Measurements from ENCODE around the gene NIPAL1.

The NIPAL1 gene

GRCh38 chr4:48016141-48017107 is at the start of gene NIPAL1, which contains the start of gene CNGA1:
Gene NIPAL1, plus strand, starts transcription at chr4:48016772. Its CDS starts 68 bp downstream, at chr4:48016840.
Gene CNGA1, minus strand, starts transcription at chr4:48016681. Its CDS starts 63,992 bp downstream, at chr4:47952689.
- H3K79me2 ChIP-seq (ENCODE audit: control insufficient read depth, low read length) = no peaks in the 10 kb centered on the region
- H3K9me3 ChIP-seq (ENCODE audit: control insufficient read depth, insufficient read depth, low read length) = no peaks in the 10 kb centered on the region
- H3K4me3 ChIP-seq (ENCODE audit: low read length) = peak within 1 kb of the TSS; percentile 92
- H3K4me1 ChIP-seq (ENCODE audit: control insufficient read depth, low read length) = peaks cover 30% of the 10 kb centered on the region
- H3K4me2 ChIP-seq (ENCODE audit: low read length) = peak within 1 kb of the TSS; percentile 78
- peaks cover 13% of the 10 kb centered on the region for H3K27me3 ChIP-seq (ENCODE audit: control insufficient read depth, low read length)
- H4K20me1 ChIP-seq (ENCODE audit: control insufficient read depth, insufficient read depth, low read depth, low read length) = no peaks in the 10 kb centered on the region
- H3K27ac ChIP-seq (ENCODE audit: low read depth, low read length) = no peak within 1 kb of the TSS
- no peaks in the 10 kb centered on the region for H3K9me2 ChIP-seq (replicated peaks; ENCODE audit: control insufficient read depth, low read length)
- H3K36me3 ChIP-seq (ENCODE audit: control insufficient read depth, low read length) = no peaks in the 10 kb centered on the region
- no peak for TF ChIP-seq EZH2phosphoT487 (IDR thresholded peaks at IDR 0.05; ENCODE audit: borderline replicate concordance, low read length)
- TF ChIP-seq CTCF (IDR thresholded peaks at IDR 0.05; ENCODE audit: low read depth, low read length, poor library complexity, severe bottlenecking) = peak; percentile 79
- H3F3A ChIP-seq (ENCODE audit: control insufficient read depth, insufficient read depth) = no peaks in the 10 kb centered on the region

GRCh38 chr4:47968847-47969246 is 47.7 kb upstream of the NIPAL1 start:
- H3K36me3 ChIP-seq (ENCODE audit: control insufficient read depth, low read length) = no peaks in the 10 kb centered on the region
- no peaks in the 10 kb centered on the region for H3K9me3 ChIP-seq (ENCODE audit: control insufficient read depth, insufficient read depth, low read length)
- H3F3A ChIP-seq (ENCODE audit: control insufficient read depth, insufficient read depth) = no peaks in the 10 kb centered on the region
- H4K20me1 ChIP-seq (ENCODE audit: control insufficient read depth, insufficient read depth, low read depth, low read length) = no peaks in the 10 kb centered on the region
- H3K27ac ChIP-seq (ENCODE audit: low read depth, low read length) = no peak overlapping the region
- no peaks in the 10 kb centered on the region for H3K9me2 ChIP-seq (replicated peaks; ENCODE audit: control insufficient read depth, low read length)
- H3K27me3 ChIP-seq (ENCODE audit: control insufficient read depth, low read length) = no peaks in the 10 kb centered on the region
- no peak overlapping the region for H3K4me3 ChIP-seq (ENCODE audit: low read length)
- TF ChIP-seq EZH2phosphoT487 (IDR thresholded peaks at IDR 0.05; ENCODE audit: borderline replicate concordance, low read length) (no peak), CTCF (IDR thresholded peaks at IDR 0.05; ENCODE audit: low read depth, low read length, poor library complexity, severe bottlenecking) (no peak)
- H3K79me2 ChIP-seq (ENCODE audit: control insufficient read depth, low read length) = no peaks in the 10 kb centered on the region
- no peak overlapping the region for H3K4me2 ChIP-seq (ENCODE audit: low read length)
- peaks cover 9% of the 10 kb centered on the region for H3K4me1 ChIP-seq (ENCODE audit: control insufficient read depth, low read length)

- TF ChIP-seq CTCF (IDR thresholded peaks at IDR 0.05; ENCODE audit: low read depth, low read length, poor library complexity, severe bottlenecking) (no peak), EZH2phosphoT487 (IDR thresholded peaks at IDR 0.05; ENCODE audit: borderline replicate concordance, low read length) (no peak)
- H3K9me2 ChIP-seq (replicated peaks; ENCODE audit: control insufficient read depth, low read length) = no peaks in the 10 kb centered on the region
- H3K36me3 ChIP-seq (ENCODE audit: control insufficient read depth, low read length) = no peaks in the 10 kb centered on the region
- H3K27ac ChIP-seq (ENCODE audit: low read depth, low read length) = no peak overlapping the region
- no peaks in the 10 kb centered on the region for H3F3A ChIP-seq (ENCODE audit: control insufficient read depth, insufficient read depth)
- H3K79me2 ChIP-seq (ENCODE audit: control insufficient read depth, low read length) = no peaks in the 10 kb centered on the region
- no peaks in the 10 kb centered on the region for H4K20me1 ChIP-seq (ENCODE audit: control insufficient read depth, insufficient read depth, low read depth, low read length)
- H3K9me3 ChIP-seq (ENCODE audit: control insufficient read depth, insufficient read depth, low read length) = no peaks in the 10 kb centered on the region
- H3K4me3 ChIP-seq (ENCODE audit: low read length) = no peak overlapping the region
- H3K27me3 ChIP-seq (ENCODE audit: control insufficient read depth, low read length) = no peaks in the 10 kb centered on the region
- H3K4me1 ChIP-seq (ENCODE audit: control insufficient read depth, low read length) = peaks cover 9% of the 10 kb centered on the region
- H3K4me2 ChIP-seq (ENCODE audit: low read length) = no peak overlapping the region
Measured at GRCh38 chr4:47972181-47972580, 44.4 kb upstream of the NIPAL1 start.

Data from DOHH2 (cell line).